Activated CD8-positive, alpha-beta T cell treated with anti-CD3 and anti-CD28 coated beads, Interleukin-2, amount 10 ng/mL, durations not matched to agents 7 days and 5 days (primary cell): ENCODE measurements around the gene NHERF2. TPM values are rescaled to one million over a fixed set of nuclear protein-coding genes. Genes with fewer than 3 reads are reported as not detected.

ENCODE experiments used
- ATAC-seq: fragments of 150-1000 bp; cut with Tn5 transposase; one replicate; pipeline ENCODE4 v1.10.0; 2021; ENCODE audit warnings: moderate library complexity
- CTCF ChIA-PET: fragments of 350-600 bp; sonication (Branson Sonifier 250); formaldehyde crosslinking; loops from one replicate; lab custom pipeline; 2021; ENCODE audit warnings: antibody characterized with exemption; lab: Charles Lee
- POLR2A ChIA-PET: fragments of 350-600 bp; sonication (Branson Sonifier 250); formaldehyde crosslinking; loops from one replicate; lab custom pipeline; 2021; ENCODE audit warnings: antibody characterized with exemption; lab: Charles Lee
- DNase-seq: peaks from one replicate; pipeline ENCODE4 v3.0.0-alpha.2; 2020
- H3K27ac Mint-ChIP-seq: one replicate; pipeline ENCODE4 v1.8.0; 2021; ENCODE audit warnings: mild to moderate bottlenecking, mixed read lengths
- H3K27me3 Mint-ChIP-seq: one replicate; pipeline ENCODE4 v1.8.0; 2021; ENCODE audit warnings: low read depth, mixed read lengths
- H3K36me3 Mint-ChIP-seq: one replicate; pipeline ENCODE4 v1.8.0; 2021; ENCODE audit warnings: low read depth, mixed read lengths
- H3K4me1 Mint-ChIP-seq: one replicate; pipeline ENCODE4 v1.8.0; 2021; ENCODE audit warnings: low read depth, mixed read lengths
- H3K4me3 Mint-ChIP-seq: one replicate; pipeline ENCODE4 v1.8.0; 2021; ENCODE audit warnings: mild to moderate bottlenecking, mixed read lengths
- H3K9me3 Mint-ChIP-seq: one replicate; pipeline ENCODE4 v1.8.0; 2022; ENCODE audit warnings: mixed read lengths; ENCODE audit not compliant: insufficient read depth
- total RNA-seq, 2 experiments: library from RNA; stranded (reverse); gene quantifications; one replicate each; pipeline ENCODE4 v1.2.3, GENCODE V29; 2021

Gene NHERF2
- 1 to 10 TPM; 1.4 to 2.8 TPM for total RNA-seq

DNA sequence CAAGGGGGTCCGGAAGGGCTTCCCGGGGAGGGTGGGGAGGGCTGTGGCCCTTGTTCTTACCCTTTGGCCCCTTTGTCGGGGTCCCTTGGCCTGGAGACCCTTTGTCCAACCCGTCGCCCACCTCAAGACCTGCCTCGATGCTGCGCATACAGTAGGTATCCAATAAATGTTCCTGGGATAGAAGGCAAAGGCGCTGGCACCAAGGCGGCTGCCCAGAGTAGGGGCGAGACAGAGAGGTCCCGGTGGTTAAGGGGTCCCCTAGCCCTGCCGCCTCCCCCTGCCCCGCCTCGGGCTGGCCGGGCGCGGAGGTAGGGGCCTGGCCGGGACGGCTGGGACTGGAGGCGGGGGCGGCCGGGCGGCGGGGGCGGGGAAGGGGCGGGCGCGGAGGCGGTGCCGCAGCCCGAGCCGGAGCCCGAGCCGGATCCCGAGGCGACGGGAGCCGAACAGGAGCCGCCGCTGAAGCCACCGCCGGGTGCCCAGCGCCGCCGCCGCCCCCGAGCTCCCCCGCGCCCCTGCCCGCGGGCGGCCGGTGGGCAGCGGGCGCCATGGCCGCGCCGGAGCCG is at the start of gene NHERF2:
NHERF2 (plus strand) TSS at position 442 of the 563 bp plus-strand sequence; CDS start at position 546, 104 bp downstream.
- POLR2A ChIA-PET, result no interaction called here
- no peaks in the 10 kb centered on the region for H3K36me3 Mint-ChIP-seq
- no peaks in the 10 kb centered on the region for H3K9me3 Mint-ChIP-seq
- H3K27ac Mint-ChIP-seq, result no peak within 1 kb of the TSS
- CTCF ChIA-PET, result interaction anchor here (2.1 kb wide), 1 partner anchor 114 kb away, joined by 9 read pairs; no protein-coding TSS in a partner anchor
- ATAC-seq (peak; percentile 31), DNase-seq (no peak)
- peaks cover 28% of the 10 kb centered on the region for H3K27me3 Mint-ChIP-seq
- peak within 1 kb of the TSS; percentile 58 for H3K4me3 Mint-ChIP-seq
- peaks cover 27% of the 10 kb centered on the region for H3K4me1 Mint-ChIP-seq

DNA sequence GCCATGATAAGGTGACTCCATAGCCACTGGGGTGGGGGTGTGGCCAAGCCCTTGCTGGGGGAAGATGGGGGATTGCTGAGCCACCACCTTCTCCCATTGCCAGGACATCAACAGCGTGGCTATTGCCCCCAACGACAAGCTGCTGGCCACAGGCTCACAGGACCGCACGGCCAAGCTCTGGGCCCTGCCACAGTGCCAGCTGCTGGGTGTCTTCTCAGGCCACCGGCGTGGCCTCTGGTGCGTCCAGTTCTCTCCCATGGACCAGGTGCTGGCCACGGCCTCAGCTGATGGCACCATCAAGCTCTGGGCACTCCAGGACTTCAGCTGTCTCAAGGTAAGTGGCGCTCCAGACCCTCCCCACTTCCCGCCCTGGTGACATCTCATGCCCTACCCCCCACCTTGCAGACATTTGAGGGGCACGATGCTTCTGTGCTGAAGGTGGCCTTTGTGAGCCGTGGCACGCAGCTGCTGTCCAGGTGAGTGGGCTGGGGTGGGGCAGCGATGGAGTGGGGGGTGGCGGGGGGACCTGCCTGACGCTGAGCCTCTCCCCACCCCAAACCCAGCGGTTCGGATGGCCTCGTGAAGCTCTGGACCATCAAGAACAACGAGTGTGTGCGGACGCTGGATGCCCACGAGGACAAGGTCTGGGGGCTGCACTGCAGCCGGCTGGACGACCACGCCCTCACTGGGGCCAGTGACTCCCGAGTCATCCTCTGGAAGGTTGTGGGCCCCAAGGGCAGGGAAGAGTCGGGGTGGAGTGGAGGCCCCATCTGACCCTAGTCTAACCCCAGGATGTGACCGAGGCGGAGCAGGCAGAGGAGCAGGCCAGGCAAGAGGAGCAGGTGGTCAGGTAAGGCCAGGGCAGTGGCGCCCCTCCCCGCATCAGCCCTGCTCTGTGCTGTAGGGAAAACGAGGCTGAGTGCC is 49.5 kb upstream of the NHERF2 start:
- ChIA-PET POLR2A (interaction anchor here (4.2 kb wide), 1 partner anchor 12 kb away, joined by 31 read pairs; the partner anchor contains the start of gene RPS2), CTCF (no interaction called here)
- peaks cover 17% of the 10 kb centered on the region for H3K27me3 Mint-ChIP-seq
- peaks cover 18% of the 10 kb centered on the region for H3K4me1 Mint-ChIP-seq
- peaks cover 18% of the 10 kb centered on the region for H3K36me3 Mint-ChIP-seq
- no peaks in the 10 kb centered on the region for H3K9me3 Mint-ChIP-seq
- DNase-seq, result no peak
- H3K4me3 Mint-ChIP-seq, result no peak overlapping the region
- H3K27ac Mint-ChIP-seq, result no peak overlapping the region
- ATAC-seq, result no peak

- Mint-ChIP-seq H3K4me3 (no peak overlapping the region), H3K4me1 (peaks cover 12% of the 10 kb centered on the region), H3K36me3 (peaks cover 18% of the 10 kb centered on the region), H3K9me3 (no peaks in the 10 kb centered on the region), H3K27me3 (peaks cover 23% of the 10 kb centered on the region), H3K27ac (no peak overlapping the region)
- ATAC-seq (no peak), DNase-seq (no peak)
- ChIA-PET CTCF (no interaction called here), POLR2A (interaction anchor here (1.0 to 4.2 kb wide), 2 partner anchors 13 kb away, joined by 4 to 31 read pairs; partner anchors contain the start of gene RPS2)
These were observed 48.8 kb upstream of the NHERF2 start for GRCh38 chr16:1977875-1978268.

GRCh38 chr16:1978476-1979120 is 48.1 kb upstream of the NHERF2 start:
- Mint-ChIP-seq H3K27ac (no peak overlapping the region), H3K36me3 (peaks cover 18% of the 10 kb centered on the region), H3K4me1 (peaks cover 10% of the 10 kb centered on the region), H3K9me3 (no peaks in the 10 kb centered on the region), H3K4me3 (no peak overlapping the region), H3K27me3 (peaks cover 27% of the 10 kb centered on the region)
- no peak for ATAC-seq
- ChIA-PET CTCF (no interaction called here), POLR2A (interaction anchor here (1.0 to 4.2 kb wide), 2 partner anchors 12 to 14 kb away, joined by 4 to 31 read pairs; partner anchors contain the start of gene RPS2)
- no peak for DNase-seq

DNA sequence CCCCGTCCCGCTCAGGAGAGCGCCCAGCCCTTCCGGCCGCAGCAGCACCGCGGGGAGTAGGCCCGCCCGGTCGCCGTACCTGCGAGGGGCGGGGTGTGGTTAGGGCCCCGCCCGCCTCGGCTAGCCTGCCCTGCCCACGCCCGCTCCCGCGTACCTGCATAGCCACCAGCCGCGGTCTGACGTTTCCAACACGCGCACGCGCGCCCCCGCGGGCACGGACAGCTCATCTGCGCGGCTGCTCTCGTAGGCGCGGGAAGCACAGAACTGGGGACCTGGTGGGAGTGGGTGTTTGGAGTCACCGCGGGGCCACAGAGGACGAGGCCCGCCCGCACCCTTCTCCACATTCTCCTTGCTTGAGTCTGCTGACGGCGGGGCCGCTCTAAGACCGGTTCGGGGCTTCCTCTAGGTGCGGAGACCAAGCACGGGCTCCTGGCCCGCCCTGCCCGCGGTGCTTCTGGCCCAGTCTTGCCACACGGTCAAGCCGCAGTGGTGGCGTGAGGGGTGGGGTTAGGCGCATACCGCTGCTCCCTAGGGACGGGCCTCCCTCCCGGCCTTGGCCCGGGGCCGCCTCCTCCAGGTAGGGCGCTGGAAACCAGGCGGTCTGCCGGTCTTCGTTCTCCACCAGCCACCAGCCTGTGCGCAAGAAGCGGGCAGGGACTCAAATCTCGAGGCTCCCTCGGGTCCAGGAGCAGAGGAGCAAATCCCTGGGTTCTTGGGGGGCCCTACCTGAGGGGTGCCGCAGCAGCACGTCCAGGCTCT is 47.3 kb upstream of the NHERF2 start:
- Mint-ChIP-seq H3K4me3 (no peak overlapping the region), H3K9me3 (no peaks in the 10 kb centered on the region), H3K27me3 (peaks cover 27% of the 10 kb centered on the region), H3K27ac (no peak overlapping the region), H3K4me1 (peaks cover 10% of the 10 kb centered on the region), H3K36me3 (peaks cover 18% of the 10 kb centered on the region)
- ATAC-seq (no peak), DNase-seq (no peak)
- CTCF ChIA-PET, result interaction anchor here (1.5 kb wide), 1 partner anchor 17 kb away, joined by 3 read pairs; no protein-coding TSS in a partner anchor
- POLR2A ChIA-PET, result interaction anchor here (1.5 to 3.5 kb wide), 2 partner anchors 8 to 15 kb away, joined by 7 to 18 read pairs; partner anchors contain the start of genes RPS2 and TBL3

- Mint-ChIP-seq H3K9me3 (no peaks in the 10 kb centered on the region), H3K4me3 (no peak overlapping the region), H3K27ac (no peak overlapping the region), H3K36me3 (peaks cover 14% of the 10 kb centered on the region), H3K4me1 (peaks cover 15% of the 10 kb centered on the region), H3K27me3 (peaks cover 27% of the 10 kb centered on the region)
- POLR2A ChIA-PET, result interaction anchor here (1.5 to 3.5 kb wide), 2 partner anchors 8 to 15 kb away, joined by 7 to 18 read pairs; partner anchors contain the start of genes RPS2 and TBL3
- DNase-seq, result no peak
- CTCF ChIA-PET, result interaction anchor here (1.0 to 1.5 kb wide), 2 partner anchors 16 to 117 kb away, joined by 3 read pairs; no protein-coding TSS in a partner anchor
- ATAC-seq, result no peak
These were observed 46.5 kb upstream of the NHERF2 start for GRCh38 chr16:1980030-1980769.

- DNase-seq, result no peak
- H3K36me3 Mint-ChIP-seq, result peaks cover 18% of the 10 kb centered on the region
- H3K4me3 Mint-ChIP-seq, result no peak overlapping the region
- H3K9me3 Mint-ChIP-seq, result no peaks in the 10 kb centered on the region
- POLR2A ChIA-PET, result interaction anchor here (1.5 to 3.5 kb wide), 2 partner anchors 9 to 16 kb away, joined by 7 to 18 read pairs; partner anchors contain the start of genes RPS2 and TBL3
- peaks cover 21% of the 10 kb centered on the region for H3K4me1 Mint-ChIP-seq
- no peak overlapping the region for H3K27ac Mint-ChIP-seq
- CTCF ChIA-PET, result interaction anchor here (1.0 to 1.5 kb wide), 3 partner anchors 15 to 118 kb away, joined by 3 to 5 read pairs (median 3); no protein-coding TSS in a partner anchor
- ATAC-seq, result no peak
- peaks cover 27% of the 10 kb centered on the region for H3K27me3 Mint-ChIP-seq
These were observed 46.0 kb upstream of the NHERF2 start for GRCh38 chr16:1980770-1981087.

GRCh38 chr16:1981398-1981836 is 45.3 kb upstream of the NHERF2 start, which contains the start of gene NOXO1:
TSS of gene NOXO1 (minus strand) at chr16:1981469. CDS start at chr16:1981179, 290 bp downstream.
- H3K4me3 Mint-ChIP-seq, result peak within 1 kb of the TSS; percentile 5

GRCh38 chr16:1982013-1982433 is 44.7 kb upstream of the NHERF2 start:
- H3K4me3 Mint-ChIP-seq, result peak overlapping the region; percentile 5

More at GRCh38 chr16:1981398-1981836, 45.3 kb upstream of the NHERF2 start, which contains the start of gene NOXO1:
- Mint-ChIP-seq H3K4me1 (peaks cover 24% of the 10 kb centered on the region), H3K27ac (no peak within 1 kb of the TSS), H3K27me3 (peaks cover 27% of the 10 kb centered on the region), H3K36me3 (peaks cover 16% of the 10 kb centered on the region), H3K9me3 (no peaks in the 10 kb centered on the region)
- POLR2A ChIA-PET, result interaction anchor here (0.7 to 3.5 kb wide), 3 partner anchors 10 to 17 kb away, joined by 5 to 18 read pairs (median 7); partner anchors contain the start of genes RPS2 and TBL3
- no peak for ATAC-seq
- CTCF ChIA-PET, result interaction anchor here (1.0 to 1.5 kb wide), 3 partner anchors 15 to 118 kb away, joined by 3 to 5 read pairs (median 3); no protein-coding TSS in a partner anchor
- no peak for DNase-seq

More at GRCh38 chr16:1982013-1982433, 44.7 kb upstream of the NHERF2 start:
- CTCF ChIA-PET, result interaction anchor here (0.9 to 1.5 kb wide), 3 partner anchors 22 to 158 kb away, joined by 3 to 5 read pairs (median 3); no protein-coding TSS in a partner anchor
- ATAC-seq (no peak), DNase-seq (no peak)
- no peaks in the 10 kb centered on the region for H3K9me3 Mint-ChIP-seq
- peaks cover 22% of the 10 kb centered on the region for H3K36me3 Mint-ChIP-seq
- no peak overlapping the region for H3K27ac Mint-ChIP-seq
- H3K27me3 Mint-ChIP-seq, result peaks cover 27% of the 10 kb centered on the region
- POLR2A ChIA-PET, result interaction anchor here (0.7 to 3.5 kb wide), 2 partner anchors 10 to 17 kb away, joined by 5 to 18 read pairs; partner anchors contain the start of genes RPS2 and TBL3
- peaks cover 27% of the 10 kb centered on the region for H3K4me1 Mint-ChIP-seq
